Measurements from ENCODE around the gene GON4L. TPM values are rescaled to one million over a fixed set of nuclear protein-coding genes. Genes with fewer than 3 reads are reported as not detected.

The GON4L gene
- polyA plus RNA-seq, 1 donor (not counting 4 experiments of a cell fraction or from before 2014, with no cell fraction given): 16.7 TPM

DNA sequence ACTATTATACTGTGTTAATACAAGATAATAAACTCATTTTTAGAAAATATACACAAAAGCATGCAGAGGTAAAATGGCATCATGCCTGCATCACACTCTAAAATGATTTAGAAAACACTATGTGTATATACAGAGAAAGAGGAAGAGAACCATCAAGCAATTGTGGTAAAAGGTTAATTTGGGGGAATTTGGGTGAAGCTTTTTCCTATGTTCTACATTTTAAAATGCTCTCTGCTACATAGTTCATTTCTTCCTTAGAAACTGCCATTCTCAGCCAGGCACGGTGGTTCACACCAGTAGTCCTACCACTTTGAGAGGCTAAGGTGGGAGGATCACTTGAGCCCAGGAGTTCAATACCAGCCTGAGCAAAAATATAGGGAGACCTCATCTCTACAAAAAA, 44.1 kb downstream of the GON4L start:
- Histone ChIP-seq H3K4me3 (ENCODE audit: control insufficient read depth in 2 of 3, extremely low read depth in 1 of 3, insufficient read depth in 2 of 3, low read depth in 1 of 3, low read length in 3 of 3) (no peak overlapping the region), H3K9me3 (ENCODE audit: control insufficient read depth, low read depth, low read length) (no peaks in the 10 kb centered on the region), H3K27ac (ENCODE audit: control insufficient read depth, insufficient read depth, low read length) (no peak overlapping the region), H3K4me1 (ENCODE audit: control insufficient read depth, extremely low read depth, insufficient read depth, low read length) (no peaks in the 10 kb centered on the region), H3K9me1 (ENCODE audit: control insufficient read depth, extremely low read depth, insufficient read depth, low read length) (no peaks in the 10 kb centered on the region), H3K36me3 (ENCODE audit: control insufficient read depth in 2 of 2, extremely low read depth in 1 of 2, insufficient read depth in 2 of 2, low read length in 2 of 2) (peaks cover 6 to 16% of the 10 kb centered on the region in 2 experiments), H3K79me2 (ENCODE audit: control insufficient read depth, insufficient read depth, low read length) (no peaks in the 10 kb centered on the region), H3K27me3 (ENCODE audit: control insufficient read depth, extremely low read depth, insufficient read depth, low read length) (no peaks in the 10 kb centered on the region), H2AFZ (ENCODE audit: control insufficient read depth, low read length) (no peak overlapping the region), H4K20me1 (ENCODE audit: control insufficient read depth, extremely low read depth, insufficient read depth, low read length) (no peaks in the 10 kb centered on the region), H3K4me2 (ENCODE audit: control insufficient read depth, extremely low read depth, insufficient read depth, low read depth, low read length) (no peak overlapping the region), H3K9ac (ENCODE audit: control insufficient read depth, extremely low read depth, insufficient read depth, low read length) (no peak overlapping the region)
- DNase-seq (ENCODE audit: low read depth, low spot score): no peak
- dilution Hi-C loops (cut with MboI; ENCODE audit: extremely low pct_ligation_motif_present, low sequenced_read_pairs): no loop called here
- no peak for FAIRE-seq
- TF ChIP-seq CTCF (optimal IDR thresholded peaks at IDR 0.05 in 1 of 3, IDR thresholded peaks at IDR 0.05 in 1 of 3, conservative IDR thresholded peaks at IDR 0.05 in 1 of 3; ENCODE audit: extremely low read depth in 1 of 3, insufficient read depth in 2 of 3, low read length in 3 of 3) (no peak), EZH2 (IDR thresholded peaks at IDR 0.05; ENCODE audit: low read length) (no peak)

DNA sequence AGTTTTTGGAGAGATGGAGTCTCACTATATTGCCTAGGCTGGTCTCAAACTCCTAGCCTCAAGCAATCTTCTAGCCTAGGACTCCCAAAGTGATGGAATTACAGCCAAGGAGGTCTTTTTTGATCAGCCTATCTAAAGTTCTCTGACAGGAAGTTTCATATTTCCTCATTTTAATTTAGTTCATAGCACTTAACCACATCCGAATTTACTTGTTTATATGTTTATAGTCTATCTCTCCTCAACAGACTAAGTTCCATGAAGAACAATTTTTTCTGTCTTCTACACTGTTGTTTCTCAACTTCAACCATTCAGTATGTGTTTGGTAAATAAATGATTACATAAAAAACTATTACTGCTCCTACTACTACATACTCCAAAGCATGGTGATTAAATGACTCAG, 47.9 kb downstream of the GON4L start:
- FAIRE-seq (no peak), DNase-seq (ENCODE audit: low read depth, low spot score) (no peak)
- no peak overlapping the region for H2AFZ ChIP-seq (ENCODE audit: control insufficient read depth, low read length)
- dilution Hi-C loops (cut with MboI; ENCODE audit: extremely low pct_ligation_motif_present, low sequenced_read_pairs): no loop called here
- no peak overlapping the region for H3K9ac ChIP-seq (ENCODE audit: control insufficient read depth, extremely low read depth, insufficient read depth, low read length)
- no peaks in the 10 kb centered on the region for H3K4me1 ChIP-seq (ENCODE audit: control insufficient read depth, extremely low read depth, insufficient read depth, low read length)
- no peak overlapping the region for H3K4me3 ChIP-seq (ENCODE audit: control insufficient read depth in 2 of 3, extremely low read depth in 1 of 3, insufficient read depth in 2 of 3, low read depth in 1 of 3, low read length in 3 of 3)
- H4K20me1 ChIP-seq (ENCODE audit: control insufficient read depth, extremely low read depth, insufficient read depth, low read length): no peaks in the 10 kb centered on the region
- no peaks in the 10 kb centered on the region for H3K79me2 ChIP-seq (ENCODE audit: control insufficient read depth, insufficient read depth, low read length)
- no peak for TF ChIP-seq EZH2 (IDR thresholded peaks at IDR 0.05; ENCODE audit: low read length)
- no peak for TF ChIP-seq CTCF (optimal IDR thresholded peaks at IDR 0.05 in 1 of 3, IDR thresholded peaks at IDR 0.05 in 1 of 3, conservative IDR thresholded peaks at IDR 0.05 in 1 of 3; ENCODE audit: extremely low read depth in 1 of 3, insufficient read depth in 2 of 3, low read length in 3 of 3)
- H3K4me2 ChIP-seq (ENCODE audit: control insufficient read depth, extremely low read depth, insufficient read depth, low read depth, low read length): no peak overlapping the region
- peaks cover 12 to 15% of the 10 kb centered on the region in 2 experiments for H3K36me3 ChIP-seq (ENCODE audit: control insufficient read depth in 2 of 2, extremely low read depth in 1 of 2, insufficient read depth in 2 of 2, low read length in 2 of 2)
- H3K27me3 ChIP-seq (ENCODE audit: control insufficient read depth, extremely low read depth, insufficient read depth, low read length): no peaks in the 10 kb centered on the region
- H3K27ac ChIP-seq (ENCODE audit: control insufficient read depth, insufficient read depth, low read length): no peak overlapping the region
- H3K9me1 ChIP-seq (ENCODE audit: control insufficient read depth, extremely low read depth, insufficient read depth, low read length): no peaks in the 10 kb centered on the region
- no peaks in the 10 kb centered on the region for H3K9me3 ChIP-seq (ENCODE audit: control insufficient read depth, low read depth, low read length)
